SU-DHL-6 (cell line): ENCODE measurements around the gene CLEC2D.

Source experiments
- CTCF ChIP-seq: fragments of 200-600 bp; sonication (generic); IDR thresholded peaks from one replicate; pipeline ENCODE4 v1.5.1; 2017; ENCODE audit warnings: antibody characterized with exemption, mild to moderate bottlenecking, low read length, moderate library complexity; ENCODE audit not compliant: insufficient read depth, poor library complexity, severe bottlenecking
- EZH2phosphoT487 ChIP-seq: fragments of 200-600 bp; sonication (generic), shearing (Covaris generic); conservative IDR thresholded peaks from 2 replicates; pipeline ENCODE4 v1.6.1; 2018; ENCODE audit warnings: mild to moderate bottlenecking, antibody characterized with exemption, low read length, moderate library complexity, mixed read lengths

- TF ChIP-seq CTCF (no peak), EZH2phosphoT487 (no peak)
Measured at GRCh38 chr12:9708853-9709252, 39.3 kb downstream of the CLEC2D start.
